Stimulated activated CD8-positive, alpha-beta memory T cell treated with anti-CD3 and anti-CD28 coated beads, Interleukin-15, amount 100 ng/mL, for 4 hours (primary cell): ENCODE data around the gene GDPD4.

Experiments
- DNase-seq, 2 donors: peaks; one replicate each; pipeline ENCODE4 v3.0.0-alpha.2; 2020; ENCODE audit warnings: low read depth in 2 of 2

Gene GDPD4

DNA sequence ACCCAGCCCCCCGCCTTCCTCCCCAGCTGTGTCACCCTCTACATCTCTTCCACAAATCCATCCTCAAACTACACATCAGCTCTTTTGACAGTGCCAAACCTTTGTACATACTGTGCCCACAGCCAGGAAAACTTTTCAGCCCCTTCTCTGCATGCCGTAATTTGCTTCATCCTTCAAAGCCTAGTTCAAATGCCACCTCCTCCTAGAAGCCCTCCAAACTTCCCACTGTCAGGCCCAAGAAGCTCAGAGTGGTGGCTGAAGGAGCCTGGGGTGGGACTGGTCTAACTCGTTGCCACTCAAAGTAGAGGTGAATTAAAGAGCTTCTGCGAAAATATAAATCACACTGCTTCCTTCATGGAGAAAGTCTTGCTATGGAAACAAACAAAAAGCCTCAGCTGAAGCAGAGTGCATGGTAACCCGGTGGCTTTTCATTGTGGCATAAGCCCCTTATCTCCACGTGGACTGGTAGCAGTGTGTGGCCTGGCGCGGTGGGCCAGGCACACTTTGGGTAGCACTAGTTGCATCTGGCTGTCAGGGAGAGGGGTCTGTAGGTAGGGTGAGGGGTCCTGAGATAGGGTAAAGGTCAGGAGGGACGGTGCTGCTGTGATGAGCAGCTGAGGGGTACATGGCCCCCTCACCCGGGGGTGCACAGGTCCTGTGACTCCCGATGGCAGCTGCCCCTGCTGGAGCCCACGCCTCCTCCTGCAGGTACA lies 96.6 kb downstream of the GDPD4 start:
- DNase-seq: no peak

DNA sequence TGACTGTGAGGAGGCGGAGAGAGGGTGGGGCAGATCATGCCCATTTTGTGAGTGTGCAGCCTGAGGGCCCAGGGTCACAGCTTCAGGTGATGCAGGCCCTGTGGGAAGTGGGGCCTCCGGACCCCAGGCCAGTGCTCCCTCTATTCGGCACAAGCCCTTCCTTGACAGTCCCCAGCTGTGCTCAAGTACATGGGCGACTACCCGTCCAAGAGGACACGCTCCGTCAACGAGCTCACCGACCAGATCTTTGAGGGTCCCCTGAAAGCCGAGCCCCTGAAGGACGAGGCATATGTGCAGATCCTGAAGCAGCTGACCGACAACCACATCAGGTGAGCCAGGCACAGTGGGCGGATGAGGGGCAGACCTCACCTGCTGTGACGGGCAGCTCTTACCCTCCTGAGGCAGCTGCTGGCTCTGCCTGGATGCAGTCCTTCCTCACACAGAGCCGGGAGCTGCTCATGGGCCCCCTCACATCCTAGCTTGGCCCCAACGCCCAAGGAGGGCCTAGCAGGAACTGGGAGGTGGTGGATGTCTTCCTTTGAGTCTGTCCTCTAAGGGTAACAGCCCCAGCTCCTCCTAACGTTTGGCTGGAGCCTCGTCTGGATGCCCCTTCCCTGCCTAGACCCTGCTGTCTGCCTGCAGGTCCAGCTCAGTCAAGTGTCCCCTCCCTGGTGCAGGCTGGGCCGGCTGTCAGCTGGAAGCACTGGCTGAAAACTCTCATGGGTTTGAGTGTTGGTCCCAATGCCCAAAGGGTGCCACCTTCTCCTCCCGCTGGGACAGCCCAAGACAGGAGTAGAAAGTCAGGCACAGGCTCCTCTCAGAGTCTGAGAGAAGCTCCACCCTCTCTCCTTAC lies 97.4 kb downstream of the GDPD4 start:
- DNase-seq: no peak

DNA sequence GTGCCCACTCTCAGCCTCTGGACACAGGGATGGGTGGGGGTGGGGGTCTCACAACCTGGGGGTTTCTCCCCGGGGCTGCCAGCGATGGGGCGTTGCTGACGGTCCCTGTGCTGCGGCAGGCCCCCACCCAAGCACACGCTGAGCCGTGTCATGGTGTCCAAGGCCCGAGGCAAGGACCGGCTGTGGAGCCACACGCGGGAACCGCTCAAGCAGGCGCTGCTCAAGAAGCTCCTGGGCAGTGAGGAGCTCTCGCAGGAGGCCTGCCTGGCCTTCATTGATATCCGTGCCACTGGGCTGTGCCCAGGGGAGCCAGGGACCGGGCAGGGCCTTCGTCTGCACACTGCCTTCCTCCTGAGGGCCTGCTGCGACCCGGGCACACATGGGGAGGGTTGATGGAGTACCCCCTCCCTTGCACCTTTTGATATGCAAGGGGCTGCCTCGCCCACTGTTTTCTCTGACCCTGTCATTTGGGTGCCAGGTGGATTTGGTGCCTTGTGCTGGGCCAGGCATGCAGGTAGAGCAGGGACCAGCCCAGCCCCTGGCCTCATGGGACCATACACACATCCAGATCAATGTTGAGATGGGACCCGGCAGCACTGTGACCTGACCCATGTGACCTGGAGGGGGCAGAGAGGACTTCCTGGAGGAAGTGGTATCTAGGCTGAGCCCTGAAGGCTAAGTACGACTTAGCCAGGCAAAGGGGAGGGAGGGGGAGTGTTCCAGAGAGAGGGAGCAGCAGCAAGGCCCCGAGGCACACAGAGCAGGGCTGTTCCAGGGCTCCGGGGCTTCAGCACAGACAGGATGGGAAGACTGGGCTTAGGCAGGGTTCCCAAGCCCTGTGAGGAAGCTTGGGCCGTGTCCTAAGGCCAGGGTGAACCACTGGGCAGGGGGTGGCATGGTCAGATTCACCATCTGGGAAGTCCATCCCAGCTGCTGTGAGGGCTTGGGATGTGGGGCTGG lies 98.3 kb downstream of the GDPD4 start:
- DNase-seq: no peak

DNA sequence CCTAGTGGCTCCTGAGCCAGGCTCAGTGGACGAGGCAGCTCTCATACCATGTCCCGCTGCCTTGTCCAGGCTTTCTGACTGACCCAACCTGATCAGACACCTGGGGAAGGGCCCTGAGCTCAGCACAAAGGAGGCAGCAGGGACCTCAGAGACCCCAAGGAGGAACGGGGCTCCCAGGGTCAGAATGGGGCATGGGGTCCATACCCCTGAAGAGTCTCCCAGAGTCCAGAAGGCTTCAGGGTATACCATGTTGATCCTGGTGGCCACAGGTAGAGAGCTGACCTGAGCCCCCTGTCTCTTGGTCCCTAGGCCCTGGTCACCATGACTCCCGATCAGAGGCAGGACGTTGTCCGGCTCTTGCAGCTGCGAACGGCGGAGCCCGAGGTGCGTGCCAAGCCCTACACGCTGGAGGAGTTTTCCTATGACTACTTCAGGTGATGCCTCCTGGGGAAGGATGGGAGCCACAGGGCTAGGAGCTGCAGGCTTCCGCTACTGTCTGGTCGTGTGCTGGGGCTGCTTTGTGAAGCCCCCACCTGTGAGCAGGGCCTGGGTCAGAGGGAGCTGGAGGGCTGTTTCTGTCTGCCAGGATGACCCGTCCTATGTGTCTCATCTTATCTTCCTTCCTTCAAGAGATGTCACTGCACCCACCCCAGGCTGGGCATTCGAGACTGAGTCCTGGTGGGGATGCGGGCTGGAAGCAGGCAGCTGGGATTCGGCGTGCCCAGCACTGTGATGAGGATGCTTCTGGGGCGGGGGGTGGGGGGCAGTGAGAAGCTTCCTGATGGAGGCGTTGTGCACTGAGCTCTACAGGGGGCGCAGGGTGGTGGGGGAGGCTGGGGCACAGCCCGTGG lies 99.3 kb downstream of the GDPD4 start:
- no peak for DNase-seq

DNA sequence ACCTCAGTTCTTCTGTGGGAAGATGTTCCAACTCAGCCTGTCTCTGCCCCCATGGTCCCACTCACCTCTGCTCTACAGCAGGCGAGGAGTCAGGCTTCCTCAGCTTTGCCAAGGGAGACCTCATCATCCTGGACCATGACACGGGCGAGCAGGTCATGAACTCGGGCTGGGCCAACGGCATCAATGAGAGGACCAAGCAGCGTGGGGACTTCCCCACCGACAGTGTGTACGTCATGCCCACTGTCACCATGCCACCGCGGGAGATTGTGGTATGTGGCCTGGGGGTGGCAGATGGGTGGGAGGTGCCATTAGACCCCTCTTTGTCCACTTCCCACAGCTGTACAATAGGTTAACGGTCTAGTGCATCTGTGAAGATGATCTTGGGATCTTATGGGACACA lies 100.1 kb downstream of the GDPD4 start:
- DNase-seq: no peak

DNA sequence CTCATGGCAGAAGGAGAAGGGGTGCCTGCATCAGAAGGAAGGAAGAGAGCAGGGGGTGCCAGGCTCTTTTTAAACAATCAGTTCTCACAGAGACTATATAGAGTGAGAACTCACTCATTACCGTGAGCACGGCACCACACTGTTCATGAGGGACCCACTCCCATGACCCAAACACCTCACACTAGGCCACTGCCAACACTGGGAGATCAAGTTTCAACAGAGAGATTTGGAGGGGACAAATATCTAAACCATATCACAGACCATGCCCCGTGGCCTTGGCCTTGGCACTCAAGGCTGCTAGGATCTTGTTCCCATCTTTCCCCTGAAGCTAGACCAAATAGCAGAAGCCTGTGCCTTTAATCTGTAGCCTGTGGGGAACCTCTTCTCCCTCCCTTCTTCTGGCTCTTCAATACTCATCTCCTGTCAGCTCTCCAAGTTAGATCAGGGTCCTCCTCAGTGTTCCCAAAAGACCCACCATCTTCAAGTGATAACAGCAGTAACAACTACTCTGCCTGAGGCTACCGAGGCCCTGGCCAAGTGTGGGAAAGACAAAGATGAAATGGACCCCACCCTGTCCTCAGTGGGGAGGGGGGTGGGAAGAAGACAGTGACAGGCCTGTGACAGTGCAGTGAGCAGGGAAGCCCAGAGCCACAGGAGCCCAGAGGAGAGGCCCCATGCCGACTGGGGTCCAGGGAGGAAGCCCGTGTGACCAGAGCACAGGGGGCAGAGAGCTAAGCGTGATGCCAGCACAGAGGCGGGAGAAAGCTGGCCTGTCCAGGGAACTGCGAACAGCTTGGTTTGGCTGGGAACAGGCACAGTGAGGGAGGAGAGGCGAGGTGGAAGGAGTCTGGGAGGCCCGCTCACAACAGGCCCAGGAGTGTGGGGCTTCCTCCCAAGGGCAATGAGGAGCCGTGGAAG lies 100.9 kb downstream of the GDPD4 start:
- no peak for DNase-seq

DNA sequence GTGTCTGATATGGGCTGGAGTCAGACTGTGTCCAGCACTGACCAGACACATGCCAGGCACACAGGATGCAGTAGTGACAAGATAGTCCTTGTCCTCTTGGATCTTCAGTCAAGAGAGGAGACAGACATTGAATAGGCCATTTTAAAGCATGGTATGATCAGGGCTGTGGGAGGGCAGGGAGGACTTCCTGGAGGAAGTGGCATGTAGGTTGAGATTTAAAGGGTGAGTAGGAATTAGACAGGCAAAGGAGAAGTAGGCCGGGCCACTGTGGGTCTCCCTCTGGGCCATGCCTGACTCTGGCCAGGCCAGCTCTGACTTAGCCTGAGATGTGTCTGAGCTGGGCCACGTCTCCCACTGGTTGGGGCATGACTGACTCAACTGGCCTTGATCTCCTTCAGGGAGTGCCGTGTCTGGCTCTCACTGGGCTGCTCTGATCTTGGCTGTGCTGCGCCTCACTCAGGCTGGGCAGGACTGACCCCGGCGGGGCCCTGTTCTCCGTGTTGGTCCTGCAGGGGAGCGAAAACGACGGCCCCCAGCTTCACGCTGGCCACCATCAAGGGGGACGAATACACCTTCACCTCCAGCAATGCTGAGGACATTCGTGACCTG lies 102.2 kb downstream of the GDPD4 start:
- DNase-seq: no peak

DNA sequence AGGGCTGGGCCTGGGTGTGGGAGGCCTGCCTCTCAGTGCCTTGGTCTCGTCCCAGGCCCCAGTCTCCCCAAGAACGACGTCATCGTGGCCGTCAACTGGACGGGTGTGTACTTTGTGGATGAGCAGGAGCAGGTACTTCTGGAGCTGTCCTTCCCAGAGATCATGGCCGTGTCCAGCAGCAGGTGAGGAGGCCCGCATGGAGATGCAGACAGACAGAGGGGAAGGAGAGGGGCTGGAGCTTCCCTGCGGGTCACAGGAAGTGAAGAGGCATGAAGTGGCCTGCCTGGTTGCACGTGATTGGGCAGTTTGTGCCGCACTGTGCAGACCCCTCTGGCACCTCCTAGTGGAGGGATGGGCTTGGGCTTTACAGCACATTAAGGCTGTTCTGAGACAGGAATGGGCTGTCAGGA lies 103.0 kb downstream of the GDPD4 start:
- DNase-seq: no peak

DNA sequence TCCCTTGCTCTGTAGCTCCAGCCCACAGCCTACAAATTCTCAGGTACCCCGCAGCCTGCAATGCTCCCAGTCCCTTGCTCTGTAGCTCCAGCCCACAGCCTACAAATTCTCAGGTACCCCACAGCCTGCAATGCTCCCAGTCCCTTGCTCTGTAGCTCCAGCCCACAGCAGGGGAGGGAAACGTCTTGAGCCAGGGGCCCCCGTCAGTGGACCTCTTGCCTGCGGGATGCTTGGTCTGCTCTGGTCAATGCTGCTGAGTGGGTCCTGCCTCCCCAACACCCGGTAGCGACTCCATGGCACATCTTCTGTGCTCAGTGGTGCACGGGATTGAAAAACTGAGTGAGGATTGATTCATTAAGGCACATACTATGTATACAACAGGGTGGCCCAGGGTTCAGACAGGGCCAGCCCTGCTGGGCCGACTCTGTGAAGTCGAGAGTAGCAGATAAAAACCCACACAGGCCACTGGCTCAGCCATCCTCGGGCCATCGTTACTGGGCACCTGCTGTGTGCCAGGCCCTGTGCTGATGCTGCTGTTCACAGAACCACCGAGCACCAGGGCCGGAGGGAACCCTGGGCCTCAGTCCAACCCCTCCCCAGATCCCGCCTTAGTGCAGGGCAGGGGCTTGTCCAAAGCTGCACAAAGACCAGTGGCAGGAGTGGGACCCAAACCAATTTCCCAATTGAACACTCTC lies 103.7 kb downstream of the GDPD4 start:
- DNase-seq: no peak

DNA sequence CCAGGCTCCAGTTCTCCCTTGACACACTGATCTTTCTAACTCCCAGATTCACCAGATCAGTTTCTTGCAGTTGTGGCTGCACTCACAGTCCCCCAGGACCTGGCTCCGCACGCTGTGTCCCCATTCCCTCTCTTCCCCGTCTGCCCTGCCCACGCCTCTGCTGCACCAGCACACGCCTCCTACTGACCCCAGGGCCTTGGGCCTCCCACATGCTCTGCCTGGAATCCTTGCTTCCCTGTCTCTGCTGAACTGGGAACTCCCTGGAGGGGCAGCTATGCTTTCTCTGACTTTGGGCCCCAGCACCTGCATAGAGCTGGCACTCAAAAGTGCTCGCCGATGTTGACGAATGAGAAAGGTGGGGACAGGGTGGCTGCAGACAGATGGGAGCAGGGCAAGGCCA lies 104.5 kb downstream of the GDPD4 start:
- DNase-seq: no peak

DNA sequence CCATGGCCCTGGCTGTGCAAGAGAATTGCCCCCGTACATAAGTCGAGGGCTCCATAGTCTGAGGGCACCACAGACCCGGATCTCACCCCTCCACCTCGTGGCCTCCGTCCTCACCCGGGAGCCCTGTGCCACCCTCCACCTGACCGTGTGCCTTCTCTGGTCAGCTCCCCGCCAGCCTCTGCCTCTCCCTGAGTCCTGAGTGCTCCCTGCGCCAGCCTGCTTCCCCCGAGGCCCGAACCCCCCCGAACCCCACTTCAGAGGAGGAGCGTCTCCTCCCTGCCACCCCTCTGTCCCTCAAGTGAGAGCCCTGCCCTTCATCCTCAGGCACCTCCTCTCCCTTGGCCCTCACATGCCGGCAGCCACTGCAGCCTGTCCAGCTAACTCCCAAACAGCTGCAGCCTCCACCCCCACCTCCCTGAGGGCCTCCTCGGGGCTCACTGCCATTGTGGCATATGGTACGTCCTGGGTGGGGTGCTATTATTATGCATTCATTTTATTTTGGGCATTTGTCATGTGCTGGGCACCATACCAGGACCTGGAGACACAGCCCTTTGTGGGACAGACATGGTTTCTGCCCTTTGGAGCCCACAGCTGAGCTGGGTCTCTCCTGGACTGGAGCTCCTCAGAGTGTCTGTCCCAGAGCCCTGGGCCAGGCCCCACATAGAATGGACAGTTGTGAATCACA lies 106.3 kb downstream of the GDPD4 start:
- no peak for DNase-seq

DNA sequence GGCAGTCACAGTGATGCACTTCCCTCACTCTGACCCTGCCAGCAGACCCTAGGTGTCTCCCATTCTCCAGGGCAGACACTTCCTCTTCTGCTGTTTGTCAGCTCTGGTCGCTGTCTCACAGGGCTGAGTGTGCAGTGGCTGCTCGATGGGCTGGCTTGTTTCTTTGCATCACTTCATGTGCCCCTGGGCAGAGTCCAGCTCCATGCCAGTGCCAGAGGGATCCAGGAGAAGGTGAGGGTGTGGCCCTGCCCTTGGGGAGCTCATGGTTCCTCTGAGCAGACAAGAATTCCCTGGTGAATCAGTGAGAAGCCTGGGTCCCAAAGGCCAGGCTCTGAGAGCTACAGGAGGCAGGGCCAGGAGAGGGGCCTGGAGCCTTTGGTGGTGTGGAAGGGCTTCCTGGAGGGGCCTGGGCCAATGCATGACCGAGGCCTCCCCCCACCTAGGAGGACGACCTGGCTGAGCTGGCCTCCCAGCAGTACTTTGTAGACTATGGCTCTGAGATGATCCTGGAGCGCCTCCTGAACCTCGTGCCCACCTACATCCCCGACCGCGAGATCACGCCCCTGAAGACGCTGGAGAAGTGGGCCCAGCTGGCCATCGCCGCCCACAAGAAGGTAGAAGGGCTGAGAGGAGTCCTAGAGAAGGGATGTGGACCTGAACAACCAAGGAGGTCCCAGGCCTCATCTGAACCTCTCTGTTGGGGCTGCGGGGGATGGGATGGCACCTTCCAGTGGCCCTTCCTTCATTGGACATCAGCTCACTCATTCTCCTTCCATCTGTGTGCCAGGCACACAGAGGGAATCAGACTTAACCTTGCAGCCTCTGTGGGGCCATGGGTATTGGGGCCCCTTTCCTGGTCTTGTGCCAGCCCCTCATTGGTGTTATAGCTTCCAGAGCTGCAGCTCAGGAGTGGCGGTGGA lies 107.3 kb downstream of the GDPD4 start:
- DNase-seq: no peak

DNA sequence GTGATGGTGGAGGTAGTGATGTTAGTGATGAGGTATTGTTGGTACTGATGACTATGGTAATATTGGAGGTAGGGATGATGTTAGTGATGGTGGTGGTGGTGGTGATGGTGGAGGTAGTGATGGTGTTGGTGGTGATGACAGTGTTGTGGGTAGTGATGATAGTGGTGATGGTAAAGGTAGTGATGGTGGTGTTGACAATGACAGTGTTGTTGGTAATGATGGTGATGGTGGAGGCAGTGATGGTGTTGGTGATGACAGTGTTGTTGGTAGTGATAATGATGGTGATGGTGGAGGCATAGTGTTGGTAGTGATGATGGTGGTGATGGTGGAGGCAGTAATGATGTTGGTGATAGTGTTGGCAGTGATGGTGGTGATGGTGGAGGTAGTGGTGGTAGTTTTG lies 108.3 kb downstream of the GDPD4 start:
- no peak for DNase-seq

DNA sequence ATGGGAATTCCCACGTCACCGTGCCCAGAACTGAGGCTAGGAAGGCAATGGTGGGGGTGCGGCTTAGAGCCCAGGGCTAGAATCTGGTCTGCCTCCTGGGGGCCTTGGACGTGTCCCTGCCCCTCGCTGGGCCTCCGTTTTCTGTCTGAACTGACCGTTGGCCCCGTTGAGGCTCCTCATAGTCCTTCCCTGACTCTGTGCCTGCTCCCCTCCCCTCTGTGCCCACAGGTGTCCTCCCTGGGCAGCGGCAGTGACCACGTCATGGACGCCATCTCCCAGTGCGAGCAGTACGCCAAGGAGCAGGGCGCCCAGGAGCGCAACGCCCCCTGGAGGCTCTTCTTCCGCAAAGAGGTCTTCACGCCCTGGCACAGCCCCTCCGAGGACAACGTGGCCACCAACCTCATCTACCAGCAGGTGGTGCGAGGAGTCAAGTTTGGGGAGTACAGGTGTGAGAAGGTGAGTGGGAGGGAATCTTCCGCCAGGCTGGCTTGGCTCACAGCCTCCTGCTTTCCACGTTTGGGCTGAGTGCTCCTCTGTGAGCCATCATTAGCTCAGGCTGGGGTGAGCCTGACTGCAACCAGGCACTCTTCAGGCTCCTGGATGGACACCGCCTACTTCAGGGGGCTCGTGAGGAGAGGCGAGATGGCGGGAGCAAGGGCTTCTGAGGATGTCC lies 109.5 kb downstream of the GDPD4 start:
- peak; percentile 7 to 21 for DNase-seq

DNA sequence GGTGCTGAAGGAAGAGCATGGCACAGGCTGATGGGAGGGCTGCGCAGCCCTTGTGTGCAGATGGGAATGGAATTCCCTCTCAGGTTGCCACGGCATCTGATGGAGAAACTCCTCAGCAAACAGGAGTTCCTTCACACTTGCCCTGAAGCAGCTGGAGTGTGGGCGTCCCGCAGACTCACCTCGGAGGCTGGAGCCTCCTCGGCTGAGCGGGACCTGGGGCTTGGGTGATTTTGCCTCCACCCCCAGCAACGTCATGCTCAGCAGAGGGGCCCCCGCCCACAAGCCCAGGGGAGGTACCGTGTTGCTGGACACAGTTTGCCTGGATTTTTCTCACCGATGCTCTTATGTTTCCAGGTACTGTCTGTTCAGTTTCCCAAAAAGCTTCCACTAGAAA lies 110.1 kb downstream of the GDPD4 start:
- DNase-seq: no peak

DNA sequence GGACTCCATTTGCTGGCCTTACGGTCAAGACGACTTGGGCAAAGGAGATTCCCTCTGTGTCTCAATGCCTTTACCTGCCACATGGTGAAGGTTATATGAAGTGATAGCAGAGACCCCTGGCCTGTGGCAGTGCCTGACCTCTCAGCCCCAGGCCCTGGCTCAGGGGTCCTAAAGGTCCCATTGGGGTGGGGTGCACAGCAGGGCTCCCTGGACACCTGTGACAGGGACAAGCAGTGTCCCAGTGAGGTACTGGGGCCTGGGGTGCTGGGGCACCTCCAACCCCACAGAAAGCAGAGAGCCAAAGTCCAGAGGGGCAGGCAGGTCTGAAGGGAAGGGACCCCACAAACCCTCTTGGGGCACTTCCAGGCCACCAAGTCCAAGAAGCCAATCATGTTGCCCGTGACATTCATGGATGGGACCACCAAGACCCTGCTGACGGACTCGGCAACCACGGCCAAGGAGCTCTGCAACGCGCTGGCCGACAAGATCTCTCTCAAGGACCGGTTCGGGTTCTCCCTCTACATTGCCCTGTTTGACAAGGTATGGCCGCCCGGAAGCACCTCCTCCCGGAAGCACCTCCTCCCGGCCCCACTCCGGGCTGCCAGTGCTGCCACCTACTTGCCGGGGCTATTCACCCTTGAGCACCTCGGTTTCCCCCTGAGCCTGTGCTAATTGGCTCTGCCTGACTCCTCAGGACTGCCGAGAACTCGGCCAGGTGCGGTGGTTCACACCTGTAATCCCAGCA lies 111.0 kb downstream of the GDPD4 start:
- no peak for DNase-seq
